PFSK-1 (cell line): ENCODE results near the gene BRAT1.

Experiments used
- FOXP2 ChIP-seq: optimal IDR thresholded peaks from 2 replicates; pipeline ENCODE3; 2011; ENCODE audit warnings: borderline replicate concordance, control low read depth, inconsistent platforms; ENCODE audit not compliant: insufficient read depth; ENCODE audit errors: extremely low read length, extremely low read depth
- POLR2AphosphoS5 ChIP-seq: IDR thresholded peaks from 2 replicates; pipeline ENCODE4 v1.6.1; 2012; ENCODE audit warnings: low read depth, mild to moderate bottlenecking, control low read depth, low read length, moderate library complexity
- SIN3A ChIP-seq: IDR thresholded peaks from 2 replicates; pipeline ENCODE4 v1.6.1; 2012; ENCODE audit warnings: mild to moderate bottlenecking, low read length, moderate library complexity, borderline replicate concordance; ENCODE audit not compliant: insufficient read depth
- TAF1 ChIP-seq: IDR thresholded peaks from 2 replicates; pipeline ENCODE4 v1.6.1; 2012; ENCODE audit warnings: low read length, control low read depth, borderline replicate concordance; ENCODE audit not compliant: insufficient read depth
- TF ChIP-seq, protein P1 (sequence below), 2 experiments: IDR thresholded peaks; 2 replicates each; pipeline versions ENCODE4 v1.6.1 to v1.8.0; 2011 to 2012; ENCODE audit warnings: low read depth in 2 of 2, low read length in 2 of 2, control low read depth in 1 of 2, inconsistent platforms in 1 of 2, mild to moderate bottlenecking in 1 of 2, moderate library complexity in 1 of 2; ENCODE audit not compliant: insufficient read depth in 1 of 2

DNA sequence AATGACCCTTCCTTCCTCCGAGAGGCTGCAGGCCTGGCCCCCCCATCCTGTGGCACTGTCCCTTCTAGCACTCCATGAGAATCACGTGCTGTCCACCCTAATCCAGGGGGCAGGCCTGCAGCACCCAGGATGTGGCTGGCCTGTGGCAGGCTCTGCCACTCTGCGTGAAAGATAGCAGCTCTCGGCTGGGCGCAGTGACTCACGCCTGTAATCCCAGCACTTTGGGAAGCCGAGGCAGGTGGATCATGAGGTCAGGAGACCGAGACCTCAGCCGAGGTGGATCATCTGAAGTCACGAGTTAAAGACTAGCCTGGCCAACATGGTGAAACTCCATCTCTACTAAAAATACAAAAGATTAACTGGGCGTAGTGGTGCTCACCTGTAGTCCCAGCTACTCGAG lies 54.6 kb downstream of the BRAT1 start:
- no peak for TF ChIP-seq POLR2AphosphoS5
- no peak for TF ChIP-seq TAF1
- TF ChIP-seq, protein P1, sequence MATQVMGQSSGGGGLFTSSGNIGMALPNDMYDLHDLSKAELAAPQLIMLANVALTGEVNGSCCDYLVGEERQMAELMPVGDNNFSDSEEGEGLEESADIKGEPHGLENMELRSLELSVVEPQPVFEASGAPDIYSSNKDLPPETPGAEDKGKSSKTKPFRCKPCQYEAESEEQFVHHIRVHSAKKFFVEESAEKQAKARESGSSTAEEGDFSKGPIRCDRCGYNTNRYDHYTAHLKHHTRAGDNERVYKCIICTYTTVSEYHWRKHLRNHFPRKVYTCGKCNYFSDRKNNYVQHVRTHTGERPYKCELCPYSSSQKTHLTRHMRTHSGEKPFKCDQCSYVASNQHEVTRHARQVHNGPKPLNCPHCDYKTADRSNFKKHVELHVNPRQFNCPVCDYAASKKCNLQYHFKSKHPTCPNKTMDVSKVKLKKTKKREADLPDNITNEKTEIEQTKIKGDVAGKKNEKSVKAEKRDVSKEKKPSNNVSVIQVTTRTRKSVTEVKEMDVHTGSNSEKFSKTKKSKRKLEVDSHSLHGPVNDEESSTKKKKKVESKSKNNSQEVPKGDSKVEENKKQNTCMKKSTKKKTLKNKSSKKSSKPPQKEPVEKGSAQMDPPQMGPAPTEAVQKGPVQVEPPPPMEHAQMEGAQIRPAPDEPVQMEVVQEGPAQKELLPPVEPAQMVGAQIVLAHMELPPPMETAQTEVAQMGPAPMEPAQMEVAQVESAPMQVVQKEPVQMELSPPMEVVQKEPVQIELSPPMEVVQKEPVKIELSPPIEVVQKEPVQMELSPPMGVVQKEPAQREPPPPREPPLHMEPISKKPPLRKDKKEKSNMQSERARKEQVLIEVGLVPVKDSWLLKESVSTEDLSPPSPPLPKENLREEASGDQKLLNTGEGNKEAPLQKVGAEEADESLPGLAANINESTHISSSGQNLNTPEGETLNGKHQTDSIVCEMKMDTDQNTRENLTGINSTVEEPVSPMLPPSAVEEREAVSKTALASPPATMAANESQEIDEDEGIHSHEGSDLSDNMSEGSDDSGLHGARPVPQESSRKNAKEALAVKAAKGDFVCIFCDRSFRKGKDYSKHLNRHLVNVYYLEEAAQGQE (IDR thresholded peaks at IDR 0.05; ENCODE audit: insufficient read depth in 1 of 2, low read depth in 2 of 2, low read length in 2 of 2) = no peak
- no peak for TF ChIP-seq SIN3A
- no peak for TF ChIP-seq FOXP2
